Endothelial cell of umbilical vein (primary cell): ENCODE measurements around the gene SNX4. TPM values are rescaled to one million over a fixed set of nuclear protein-coding genes. Genes with fewer than 3 reads are reported as not detected.

ENCODE experiments used
- BruUV-seq: library from RNA; stranded (reverse); fragments of 400-500 nt; replicated peaks from 2 replicates; lab custom pipeline; 2021; lab: Mats Ljungman, UMichigan
- CTCF ChIA-PET: fragments of 300-600, 350-600 bp; sonication (Branson Sonifier 250); formaldehyde crosslinking; loops from one replicate; lab custom pipeline; 2021; ENCODE audit warnings: antibody characterized with exemption, inconsistent platforms; lab: Charles Lee
- POLR2A ChIA-PET: fragments of 300-600, 350-600 bp; sonication (Branson Sonifier 250); formaldehyde crosslinking; loops from one replicate; lab custom pipeline; 2021; ENCODE audit warnings: antibody characterized with exemption, inconsistent platforms; lab: Charles Lee
- DNase-seq: peaks from one replicate; pipeline ENCODE4 v3.0.0-alpha.2; 2011; ENCODE audit warnings: low read depth, low spot score
- FAIRE-seq: peaks from 2 replicates; lab custom pipeline; 2011; peaks lifted over from hg19 to GRCh38; lab: Jason Lieb, UNC
- H2AFZ ChIP-seq: 2 replicates; pipeline ENCODE4 v1.6.0; 2012; ENCODE audit warnings: low read depth, low read length, control low read depth, inconsistent platforms
- H3K27ac ChIP-seq: 2 replicates; pipeline ENCODE4 v1.5.1; 2011; ENCODE audit warnings: low read depth, mild to moderate bottlenecking, control low read depth, low read length, moderate library complexity; ENCODE audit not compliant: insufficient read depth
- H3K27me3 ChIP-seq, 2 experiments: 2 replicates each; pipeline versions ENCODE4 v1.6.0 to v1.6.1; 2011; ENCODE audit warnings: low read length in 2 of 2, mixed read lengths in 1 of 2; ENCODE audit not compliant: control insufficient read depth in 2 of 2, insufficient read depth in 2 of 2
- H3K36me3 ChIP-seq, 2 experiments: 2 replicates in 1 of 2; 3 replicates in 1 of 2; pipeline ENCODE4 v1.5.1; 2011; ENCODE audit warnings: low read length in 2 of 2, mild to moderate bottlenecking in 1 of 2, moderate library complexity in 1 of 2; ENCODE audit not compliant: control insufficient read depth in 2 of 2, insufficient read depth in 2 of 2; ENCODE audit errors: extremely low read depth in 1 of 2
- H3K4me1 ChIP-seq: 3 replicates; pipeline ENCODE4 v1.5.1; 2011; ENCODE audit warnings: mild to moderate bottlenecking, low read length; ENCODE audit not compliant: control insufficient read depth, insufficient read depth; ENCODE audit errors: extremely low read depth
- H3K4me2 ChIP-seq: 2 replicates; pipeline ENCODE4 v1.6.1; 2011; ENCODE audit warnings: low read length, control low read depth, mixed read lengths; ENCODE audit not compliant: insufficient read depth
- H3K4me3 ChIP-seq, 3 experiments: fragments of 200-600 bp in 1 of 3; sonication (generic), shearing (Covaris generic) in 1 of 3; replicated peaks in 1 of 3; 2 replicates each; pipeline ENCODE4 v1.5.1; 2011 to 2016; ENCODE audit warnings: control low read depth in 3 of 3, low read length in 3 of 3, mild to moderate bottlenecking in 2 of 3, inconsistent platforms in 1 of 3, low read depth in 1 of 3, moderate library complexity in 1 of 3; ENCODE audit not compliant: insufficient read depth in 1 of 3
- H3K79me2 ChIP-seq: 2 replicates; pipeline ENCODE4 v1.6.0; 2012; ENCODE audit warnings: low read length, inconsistent platforms; ENCODE audit not compliant: control insufficient read depth, insufficient read depth
- H3K9ac ChIP-seq: replicated peaks from 2 replicates; pipeline ENCODE3; 2011; ENCODE audit warnings: low read length, control low read depth; ENCODE audit not compliant: insufficient read depth; ENCODE audit errors: extremely low read depth
- H3K9me1 ChIP-seq: replicated peaks from 3 replicates; pipeline ENCODE4 v1.6.0; 2011; ENCODE audit warnings: mild to moderate bottlenecking, low read length; ENCODE audit not compliant: control insufficient read depth, insufficient read depth; ENCODE audit errors: extremely low read depth
- H3K9me3 ChIP-seq: replicated peaks from 2 replicates; pipeline ENCODE4 v1.5.1; 2012; ENCODE audit warnings: low read length, inconsistent platforms; ENCODE audit not compliant: control insufficient read depth, insufficient read depth
- H4K20me1 ChIP-seq: replicated peaks from 2 replicates; pipeline ENCODE3; 2011; ENCODE audit warnings: mild to moderate bottlenecking, low read length; ENCODE audit not compliant: control insufficient read depth, insufficient read depth; ENCODE audit errors: extremely low read depth
- EZH2 ChIP-seq: IDR thresholded peaks from 2 replicates; pipeline ENCODE4 v1.6.1; 2012; ENCODE audit warnings: borderline replicate concordance, low read depth, mild to moderate bottlenecking, moderate library complexity, low read length, inconsistent platforms; ENCODE audit not compliant: severe bottlenecking
- FOS ChIP-seq: IDR thresholded peaks from 2 replicates; pipeline ENCODE4 v1.6.1; 2011; ENCODE audit warnings: mild to moderate bottlenecking, low read length, moderate library complexity, borderline replicate concordance; ENCODE audit not compliant: insufficient read depth
- GATA2 ChIP-seq: IDR thresholded peaks from 2 replicates; pipeline ENCODE4 v1.7.0; 2011; ENCODE audit warnings: low read depth, mild to moderate bottlenecking, moderate library complexity, mixed read lengths, low read length; ENCODE audit not compliant: insufficient read length, insufficient read depth
- JUN ChIP-seq: IDR thresholded peaks from 2 replicates; pipeline ENCODE4 v1.6.1; 2011; ENCODE audit warnings: borderline replicate concordance, low read depth; ENCODE audit not compliant: insufficient read length, insufficient read depth
- MYC ChIP-seq: IDR thresholded peaks from one replicate; pipeline ENCODE4 v1.6.1; 2011; ENCODE audit warnings: mild to moderate bottlenecking, low read depth, low read length
- POLR2A ChIP-seq: IDR thresholded peaks from 2 replicates; pipeline ENCODE4 v1.6.1; 2012; ENCODE audit warnings: low read depth, mild to moderate bottlenecking, control low read depth, low read length
- POLR2AphosphoS5 ChIP-seq: IDR thresholded peaks from 2 replicates; pipeline ENCODE4 v1.6.1; 2012; ENCODE audit warnings: low read depth, mild to moderate bottlenecking, control low read depth, low read length, moderate library complexity; ENCODE audit not compliant: insufficient read depth
- dilution Hi-C: fragments of 300-500 bp; cut with MboI; formaldehyde crosslinking; loops from one replicate; pipeline ENCODE4 v1.15.0; 2019; ENCODE audit warnings: low sequenced_read_pairs; ENCODE audit not compliant: extremely low pct_ligation_motif_present
- intact Hi-C: fragments of 100-400 bp; cut with micrococcal nuclease; formaldehyde crosslinking; loops from one replicate; pipeline ENCODE4 v1.10.0; 2022
- polyA plus RNA-seq, 4 experiments: library from polyadenylated mRNA; depleted of rRNA in 3 of 4; stranded (reverse) in 3 of 4; unstranded in 1 of 4; fragments of >200 nt; gene quantifications; 2 replicates each; pipeline versions ENCODE4 v1.2.1 to v1.2.3, GENCODE V29; 2011 to 2012; ENCODE audit warnings: missing spikeins in 1 of 4
- total RNA-seq: library from RNA; stranded (reverse); gene quantifications from 2 replicates; pipeline ENCODE4 v1.2.3, GENCODE V29; 2021
- TF ChIP-seq, protein P1 (sequence below), 2 donors: IDR thresholded peaks; 1 replicate in 1 of 2; 2 replicates in 1 of 2; pipeline ENCODE4 v1.5.1; 2011; ENCODE audit warnings: low read length in 2 of 2, mild to moderate bottlenecking in 2 of 2, moderate library complexity in 2 of 2, control low read depth in 1 of 2, inconsistent platforms in 1 of 2, low read depth in 1 of 2; ENCODE audit not compliant: insufficient read depth in 1 of 2; ENCODE audit errors: extremely low read depth in 1 of 2
- TF ChIP-seq, protein P2 (sequence below): IDR thresholded peaks from 2 replicates; pipeline ENCODE4 v1.6.1; 2011; ENCODE audit not compliant: insufficient read depth, insufficient read length

Gene SNX4
- total and polyA plus RNA-seq, 2 donors (not counting 3 experiments of a cell fraction or from before 2014, with no cell fraction given) = 7.5 to 39.2 TPM

DNA sequence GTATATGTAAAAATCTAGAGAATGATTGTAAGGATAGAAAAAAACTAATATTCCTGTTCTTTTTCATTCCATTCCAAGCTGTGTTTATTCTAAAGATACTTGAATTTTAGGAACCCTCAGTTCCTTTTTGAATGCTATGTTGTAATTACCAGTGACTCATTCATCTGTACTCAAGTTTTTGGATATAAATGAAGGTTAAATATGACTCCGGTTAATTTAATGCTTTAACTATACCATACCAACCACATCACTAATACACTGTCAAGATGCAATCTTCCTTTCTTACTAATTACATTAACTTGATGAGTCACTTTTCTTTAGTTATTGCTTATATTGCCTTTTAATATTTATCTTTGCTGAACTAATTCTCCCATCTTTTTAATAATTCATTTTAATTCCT lies 76.1 kb downstream of the SNX4 start:
- Histone ChIP-seq H3K36me3 (no peaks in the 10 kb centered on the region), H3K9me3 (no peaks in the 10 kb centered on the region), H3K27me3 (no peaks in the 10 kb centered on the region), H3K9ac (no peak overlapping the region), H2AFZ (no peak overlapping the region), H3K27ac (no peak overlapping the region), H4K20me1 (no peaks in the 10 kb centered on the region), H3K79me2 (no peaks in the 10 kb centered on the region), H3K4me3 (no peak overlapping the region), H3K4me2 (no peak overlapping the region), H3K4me1 (no peaks in the 10 kb centered on the region), H3K9me1 (no peaks in the 10 kb centered on the region)
- dilution Hi-C loops = no loop called here
- intact Hi-C loops = no loop called here
- DNase-seq (no peak), FAIRE-seq (no peak)
- ChIA-PET POLR2A (no interaction called here), CTCF (no interaction called here)
- TF ChIP-seq EZH2 = no peak
- no peak for TF ChIP-seq POLR2A
- no peak for TF ChIP-seq POLR2AphosphoS5
- no peak for TF ChIP-seq FOS
- TF ChIP-seq, protein P1, sequence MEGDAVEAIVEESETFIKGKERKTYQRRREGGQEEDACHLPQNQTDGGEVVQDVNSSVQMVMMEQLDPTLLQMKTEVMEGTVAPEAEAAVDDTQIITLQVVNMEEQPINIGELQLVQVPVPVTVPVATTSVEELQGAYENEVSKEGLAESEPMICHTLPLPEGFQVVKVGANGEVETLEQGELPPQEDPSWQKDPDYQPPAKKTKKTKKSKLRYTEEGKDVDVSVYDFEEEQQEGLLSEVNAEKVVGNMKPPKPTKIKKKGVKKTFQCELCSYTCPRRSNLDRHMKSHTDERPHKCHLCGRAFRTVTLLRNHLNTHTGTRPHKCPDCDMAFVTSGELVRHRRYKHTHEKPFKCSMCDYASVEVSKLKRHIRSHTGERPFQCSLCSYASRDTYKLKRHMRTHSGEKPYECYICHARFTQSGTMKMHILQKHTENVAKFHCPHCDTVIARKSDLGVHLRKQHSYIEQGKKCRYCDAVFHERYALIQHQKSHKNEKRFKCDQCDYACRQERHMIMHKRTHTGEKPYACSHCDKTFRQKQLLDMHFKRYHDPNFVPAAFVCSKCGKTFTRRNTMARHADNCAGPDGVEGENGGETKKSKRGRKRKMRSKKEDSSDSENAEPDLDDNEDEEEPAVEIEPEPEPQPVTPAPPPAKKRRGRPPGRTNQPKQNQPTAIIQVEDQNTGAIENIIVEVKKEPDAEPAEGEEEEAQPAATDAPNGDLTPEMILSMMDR (IDR thresholded peaks at IDR 0.05; ENCODE audit: extremely low read depth in 1 of 2, insufficient read depth in 1 of 2, low read depth in 1 of 2, low read length in 2 of 2) = no peak
- TF ChIP-seq JUN = no peak
- TF ChIP-seq GATA2 = no peak
- no peak for TF ChIP-seq MYC
- TF ChIP-seq, protein P2, sequence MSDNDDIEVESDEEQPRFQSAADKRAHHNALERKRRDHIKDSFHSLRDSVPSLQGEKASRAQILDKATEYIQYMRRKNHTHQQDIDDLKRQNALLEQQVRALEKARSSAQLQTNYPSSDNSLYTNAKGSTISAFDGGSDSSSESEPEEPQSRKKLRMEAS = no peak
- BruUV-seq = no TSS peak
